IMR-90 (cell line): Measurements from ENCODE around the gene PARD3.

ENCODE experiments used
- BHLHE40 ChIP-seq: fragments of 150-350 bp; IDR thresholded peaks from 2 replicates; pipeline ENCODE4 v1.6.1; 2016; ENCODE audit warnings: mild to moderate bottlenecking, low read depth, low read length
- CEBPB ChIP-seq: IDR thresholded peaks from 2 replicates; pipeline ENCODE4 v1.6.1; 2012; ENCODE audit warnings: low read depth, low read length, improper control_type of control experiment
- CTCF ChIP-seq: conservative IDR thresholded peaks from 2 replicates; pipeline ENCODE4 v1.5.1; 2012; ENCODE audit warnings: mild to moderate bottlenecking, low read depth, low read length, improper control_type of control experiment
- FOS ChIP-seq: fragments of 150-350 bp; IDR thresholded peaks from 2 replicates; pipeline ENCODE4 v1.6.1; 2016; ENCODE audit warnings: low read depth, low read length
- MAFK ChIP-seq: IDR thresholded peaks from 2 replicates; pipeline ENCODE4 v1.6.1; 2012; ENCODE audit warnings: low read depth, low read length, improper control_type of control experiment
- MXI1 ChIP-seq: IDR thresholded peaks from 2 replicates; pipeline ENCODE4 v1.6.1; 2012; ENCODE audit warnings: low read depth, mild to moderate bottlenecking, low read length, moderate library complexity, borderline replicate concordance
- NFE2L2 ChIP-seq: fragments of 150-350 bp; IDR thresholded peaks from 2 replicates; pipeline ENCODE4 v1.6.1; 2016; ENCODE audit warnings: low read depth, mild to moderate bottlenecking, low read length
- POLR2A ChIP-seq: IDR thresholded peaks from 2 replicates; pipeline ENCODE4 v1.6.1; 2012; ENCODE audit warnings: mild to moderate bottlenecking, low read depth, low read length
- RAD21 ChIP-seq: IDR thresholded peaks from 2 replicates; pipeline ENCODE4 v1.6.1; 2012; ENCODE audit warnings: low read length, improper control_type of control experiment
- RFX5 ChIP-seq: IDR thresholded peaks from 2 replicates; pipeline ENCODE4 v1.8.0; 2012; ENCODE audit warnings: low read depth, mild to moderate bottlenecking, low read length, moderate library complexity
- SMC3 ChIP-seq: fragments of 150-350 bp; IDR thresholded peaks from 2 replicates; pipeline ENCODE4 v1.6.1; 2016; ENCODE audit warnings: low read depth, mild to moderate bottlenecking, antibody characterized with exemption, low read length, moderate library complexity
- USF2 ChIP-seq: fragments of 150-350 bp; IDR thresholded peaks from 2 replicates; pipeline ENCODE4 v1.6.1; 2017; ENCODE audit warnings: mild to moderate bottlenecking, antibody characterized with exemption, low read length, low read depth

GRCh38 chr10:34386921-34387320 lies 428.2 kb downstream of the PARD3 start:
- TF ChIP-seq USF2 (no peak), RFX5 (no peak), CTCF (no peak), POLR2A (no peak), MXI1 (no peak), SMC3 (no peak), CEBPB (no peak), RAD21 (no peak), NFE2L2 (no peak), BHLHE40 (no peak), FOS (no peak), MAFK (no peak)
